ENCODE results near the gene TRRAP. TPM values are rescaled to one million over a fixed set of nuclear protein-coding genes. Genes with fewer than 3 reads are reported as not detected.
A peak's percentile ranks its signal among the peaks of the same experiment; 100 is the strongest.

Gene TRRAP
- total and polyA plus RNA-seq, 2 donors = 11.3 to 15.1 TPM

DNA sequence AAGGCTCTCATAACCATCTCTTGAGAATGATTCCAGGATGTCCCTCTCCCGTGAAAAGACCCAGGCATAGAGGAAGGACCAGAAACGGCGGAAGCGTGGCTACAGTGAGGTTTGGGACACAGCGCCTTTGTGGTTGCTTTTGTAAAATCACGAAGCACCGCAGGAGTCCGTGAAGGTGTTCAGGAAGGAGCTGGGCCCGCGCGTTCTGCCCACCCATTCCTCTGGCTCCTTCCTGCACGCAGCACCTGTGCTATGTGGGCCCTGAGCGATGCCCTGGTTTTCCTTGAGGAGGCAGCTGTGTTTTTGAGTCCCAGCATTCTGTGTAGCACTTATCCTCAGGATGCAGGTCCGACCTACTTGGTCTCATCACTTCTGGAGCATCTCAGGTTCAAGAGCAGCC is 112.8 kb downstream of the TRRAP start:
- WGBS = 98% methylated on average over 14 of the region's 14 CpGs
- H3K27me3 ChIP-seq (ENCODE audit: control insufficient read depth in 2 of 2, insufficient read depth in 1 of 2, low read length in 1 of 2) = no peaks in the 10 kb centered on the region
- H3K36me3 ChIP-seq (ENCODE audit: control insufficient read depth in 2 of 2, insufficient read depth in 2 of 2, low read length in 1 of 2) = peaks cover 80 to 97% of the 10 kb centered on the region in 2 donors
- no peaks in the 10 kb centered on the region for H3K9me3 ChIP-seq (ENCODE audit: control insufficient read depth in 2 of 2, insufficient read depth in 1 of 2, low read length in 1 of 2)
- H3K27ac ChIP-seq (ENCODE audit: low read depth in 1 of 2, low read length in 1 of 2) = no peak overlapping the region
- no peak for DNase-seq (ENCODE audit: low read depth in 6 of 9, low spot score in 9 of 9)
- H3K4me1 ChIP-seq (ENCODE audit: control insufficient read depth in 2 of 2, insufficient read depth in 2 of 2, low read length in 2 of 2) = peaks cover 3 to 16% of the 10 kb centered on the region in 2 donors
- no peak overlapping the region for H3K4me3 ChIP-seq (ENCODE audit: low read length in 2 of 2)

DNA sequence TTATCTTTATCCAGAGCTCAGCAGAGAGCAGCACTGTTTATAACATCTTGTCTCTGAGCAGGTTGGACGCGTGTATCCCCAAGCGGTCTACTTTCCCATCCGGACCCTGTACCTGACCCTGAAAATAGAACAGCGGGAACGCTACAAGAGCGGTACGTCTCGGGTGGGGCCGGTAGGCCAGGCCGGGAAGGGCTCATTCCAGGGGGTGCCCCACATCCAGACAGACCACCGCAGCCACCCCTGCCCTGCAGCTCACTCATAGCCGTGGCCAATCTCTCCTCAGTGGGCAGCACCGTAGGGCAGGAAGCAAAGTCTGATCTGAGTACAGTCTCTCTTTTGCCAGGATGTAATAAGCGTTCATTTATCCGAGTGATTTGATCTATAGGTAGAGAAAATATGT is 113.7 kb downstream of the TRRAP start:
- H3K9me3 ChIP-seq (ENCODE audit: control insufficient read depth in 2 of 2, insufficient read depth in 1 of 2, low read length in 1 of 2) = no peaks in the 10 kb centered on the region
- no peaks in the 10 kb centered on the region for H3K27me3 ChIP-seq (ENCODE audit: control insufficient read depth in 2 of 2, insufficient read depth in 1 of 2, low read length in 1 of 2)
- H3K36me3 ChIP-seq (ENCODE audit: control insufficient read depth in 2 of 2, insufficient read depth in 2 of 2, low read length in 1 of 2) = peaks cover 79 to 92% of the 10 kb centered on the region in 2 donors
- H3K4me3 ChIP-seq (ENCODE audit: low read length in 2 of 2) = no peak overlapping the region
- peaks cover 3 to 16% of the 10 kb centered on the region in 2 donors for H3K4me1 ChIP-seq (ENCODE audit: control insufficient read depth in 2 of 2, insufficient read depth in 2 of 2, low read length in 2 of 2)
- WGBS = 98% methylated on average over 16 of the region's 16 CpGs
- H3K27ac ChIP-seq (ENCODE audit: low read depth in 1 of 2, low read length in 1 of 2) = no peak overlapping the region
- no peak for DNase-seq (ENCODE audit: low read depth in 6 of 9, low spot score in 9 of 9)

DNA sequence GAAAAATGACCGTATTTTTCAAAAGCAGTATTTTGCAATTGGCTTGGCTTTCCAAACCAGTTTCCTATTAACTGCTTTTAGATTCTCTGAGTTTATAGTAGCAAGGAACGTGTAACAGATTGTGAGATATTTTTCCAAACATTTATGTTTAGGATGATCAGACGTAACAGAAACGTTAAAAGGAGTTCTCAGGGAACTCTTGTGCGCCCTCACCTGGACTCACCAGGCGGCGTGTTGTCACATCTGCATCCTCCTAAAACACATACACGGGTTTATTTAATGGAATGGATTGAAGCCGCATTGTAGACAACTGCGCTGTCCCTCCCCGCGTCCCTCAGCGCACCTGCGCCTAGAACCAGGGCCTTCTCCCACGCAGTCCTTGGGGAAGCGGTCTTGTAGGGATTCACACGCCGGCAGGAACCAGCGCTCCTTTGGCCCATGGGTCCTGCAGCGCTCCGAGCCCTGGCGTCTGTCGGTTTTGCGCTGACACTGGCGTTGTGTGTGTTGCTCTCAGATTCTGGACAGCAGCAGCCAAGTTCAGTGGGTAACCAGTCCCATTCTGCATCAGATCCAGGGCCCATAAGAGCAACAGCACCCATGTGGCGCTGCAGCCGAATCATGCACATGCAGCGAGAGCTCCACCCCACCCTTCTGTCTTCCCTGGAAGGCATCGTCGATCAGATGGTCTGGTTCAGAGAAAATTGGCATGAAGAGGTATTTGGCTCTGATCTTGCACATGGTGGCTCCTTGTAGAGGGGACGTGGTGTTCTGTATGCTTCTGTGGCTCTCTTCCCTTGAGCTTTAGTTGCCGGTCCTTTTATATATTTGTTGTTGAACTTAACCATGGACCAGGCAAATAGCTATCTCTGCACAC is 114.9 kb downstream of the TRRAP start:
- no peak overlapping the region for H3K4me3 ChIP-seq (ENCODE audit: low read length in 2 of 2)
- H3K4me1 ChIP-seq (ENCODE audit: control insufficient read depth in 2 of 2, insufficient read depth in 2 of 2, low read length in 2 of 2) = peaks cover 3 to 16% of the 10 kb centered on the region in 2 donors
- H3K27ac ChIP-seq (ENCODE audit: low read depth in 1 of 2, low read length in 1 of 2) = no peak overlapping the region
- no peaks in the 10 kb centered on the region for H3K27me3 ChIP-seq (ENCODE audit: control insufficient read depth in 2 of 2, insufficient read depth in 1 of 2, low read length in 1 of 2)
- H3K36me3 ChIP-seq (ENCODE audit: control insufficient read depth in 2 of 2, insufficient read depth in 2 of 2, low read length in 1 of 2) = peaks cover 78 to 92% of the 10 kb centered on the region in 2 donors
- DNase-seq (ENCODE audit: low read depth in 6 of 9, low spot score in 9 of 9) = no peak
- no peaks in the 10 kb centered on the region for H3K9me3 ChIP-seq (ENCODE audit: control insufficient read depth in 2 of 2, insufficient read depth in 1 of 2, low read length in 1 of 2)
- 96% methylated on average over 32 of the region's 32 CpGs for WGBS

DNA sequence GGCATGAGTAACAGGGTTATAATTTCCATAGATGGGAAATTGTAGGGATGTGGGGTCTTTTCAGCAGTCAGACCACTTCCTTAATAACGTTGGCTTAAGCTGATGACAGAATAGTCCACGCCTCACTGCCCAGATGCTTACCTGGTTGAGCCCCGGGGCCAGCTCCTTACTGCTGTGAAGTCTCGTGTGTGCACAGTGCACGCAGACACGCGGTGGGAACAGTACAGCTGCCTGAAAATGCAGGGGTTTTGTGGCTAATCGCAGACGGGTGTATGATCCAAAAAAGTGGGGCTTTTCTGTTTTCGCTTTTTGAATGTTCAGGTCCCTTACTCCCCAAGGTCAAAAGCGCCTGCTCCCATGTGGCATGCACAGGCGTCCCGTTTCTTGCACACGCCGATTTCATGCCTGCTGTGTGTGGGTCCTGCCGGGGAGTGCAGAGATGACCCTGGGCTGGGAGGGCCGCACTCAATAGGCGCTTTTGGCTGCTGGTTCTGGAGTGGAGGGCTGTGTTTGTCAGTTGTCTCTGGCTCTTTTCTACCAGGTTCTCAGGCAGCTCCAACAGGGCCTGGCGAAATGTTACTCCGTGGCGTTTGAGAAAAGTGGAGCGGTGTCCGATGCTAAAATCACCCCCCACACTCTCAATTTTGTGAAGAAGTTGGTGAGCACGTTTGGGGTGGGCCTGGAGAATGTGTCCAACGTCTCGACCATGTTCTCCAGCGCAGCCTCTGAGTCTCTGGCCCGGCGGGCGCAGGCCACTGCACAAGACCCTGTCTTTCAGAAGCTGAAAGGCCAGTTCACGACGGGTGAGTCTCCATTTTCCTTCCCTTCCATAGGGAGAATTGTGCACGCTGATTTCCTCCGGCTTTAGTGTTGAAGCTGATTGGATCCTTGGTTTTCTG is 116.0 kb downstream of the TRRAP start:
- H3K9me3 ChIP-seq (ENCODE audit: control insufficient read depth in 2 of 2, insufficient read depth in 1 of 2, low read length in 1 of 2) = no peaks in the 10 kb centered on the region
- no peak overlapping the region for H3K4me3 ChIP-seq (ENCODE audit: low read length in 2 of 2)
- no peak overlapping the region for H3K27ac ChIP-seq (ENCODE audit: low read depth in 1 of 2, low read length in 1 of 2)
- H3K4me1 ChIP-seq (ENCODE audit: control insufficient read depth in 2 of 2, insufficient read depth in 2 of 2, low read length in 2 of 2) = peaks cover 0 to 6% of the 10 kb centered on the region in 2 donors
- 97% methylated on average over 34 of the region's 34 CpGs for WGBS
- no peaks in the 10 kb centered on the region for H3K27me3 ChIP-seq (ENCODE audit: control insufficient read depth in 2 of 2, insufficient read depth in 1 of 2, low read length in 1 of 2)
- H3K36me3 ChIP-seq (ENCODE audit: control insufficient read depth in 2 of 2, insufficient read depth in 2 of 2, low read length in 1 of 2) = peaks cover 78 to 92% of the 10 kb centered on the region in 2 donors
- DNase-seq (ENCODE audit: low read depth in 6 of 9, low spot score in 9 of 9) = no peak

DNA sequence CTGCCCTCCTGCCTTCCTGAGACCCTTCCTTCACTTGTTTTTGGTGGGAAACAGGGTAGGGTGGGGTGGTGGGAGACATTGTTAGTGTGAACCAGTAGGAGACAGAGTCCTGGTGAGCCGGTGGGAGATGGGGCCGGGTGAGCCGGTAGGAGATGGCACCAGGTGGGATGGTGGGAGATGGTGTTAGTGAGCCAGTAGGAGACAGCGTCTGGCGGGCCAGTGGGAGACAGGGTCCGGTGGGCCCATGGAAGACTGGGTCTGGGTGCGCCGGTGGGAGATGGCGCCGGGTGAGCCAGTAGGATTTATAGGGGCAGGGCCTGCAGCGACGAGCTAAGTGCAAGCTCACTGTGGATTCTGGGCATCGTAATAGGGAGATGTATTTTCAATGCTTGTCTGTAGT is 116.8 kb downstream of the TRRAP start:
- H3K27me3 ChIP-seq (ENCODE audit: control insufficient read depth in 2 of 2, insufficient read depth in 1 of 2, low read length in 1 of 2) = no peaks in the 10 kb centered on the region
- no peaks in the 10 kb centered on the region for H3K9me3 ChIP-seq (ENCODE audit: control insufficient read depth in 2 of 2, insufficient read depth in 1 of 2, low read length in 1 of 2)
- no peak for DNase-seq (ENCODE audit: low read depth in 6 of 9, low spot score in 9 of 9)
- 94% methylated on average over 13 of the region's 13 CpGs for WGBS
- H3K36me3 ChIP-seq (ENCODE audit: control insufficient read depth in 2 of 2, insufficient read depth in 2 of 2, low read length in 1 of 2) = peaks cover 76 to 94% of the 10 kb centered on the region in 2 donors
- no peak overlapping the region for H3K27ac ChIP-seq (ENCODE audit: low read depth in 1 of 2, low read length in 1 of 2)
- no peaks in the 10 kb centered on the region for H3K4me1 ChIP-seq (ENCODE audit: control insufficient read depth in 2 of 2, insufficient read depth in 2 of 2, low read length in 2 of 2)
- H3K4me3 ChIP-seq (ENCODE audit: low read length in 2 of 2) = no peak overlapping the region

DNA sequence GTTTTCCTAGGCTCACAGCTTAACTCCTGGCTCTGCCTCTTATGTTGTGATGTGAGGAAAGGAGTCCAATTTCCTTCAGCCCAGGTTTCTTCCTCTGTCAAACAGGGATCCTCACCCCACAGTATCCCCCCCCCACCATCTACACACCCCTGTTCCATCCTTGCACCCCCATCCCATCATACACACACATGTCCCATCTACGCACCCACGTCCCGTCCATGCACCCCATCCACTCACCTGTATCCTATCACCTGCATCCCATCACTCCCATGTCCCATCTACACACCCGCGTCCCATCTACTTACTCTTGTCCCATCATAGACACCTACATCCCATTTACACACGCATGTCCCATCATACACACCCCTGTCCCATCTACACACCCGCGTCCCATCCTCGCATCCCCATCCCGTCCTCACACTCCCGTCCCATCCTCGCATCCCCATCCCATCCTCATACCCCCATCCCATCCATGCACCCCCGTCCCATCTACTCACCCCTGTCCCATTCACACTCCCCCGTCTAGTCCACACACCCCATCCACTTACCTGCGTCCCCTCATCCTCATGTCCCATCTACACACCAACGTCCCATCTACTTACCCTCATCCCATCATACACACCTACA is 117.3 kb downstream of the TRRAP start:
- DNase-seq (ENCODE audit: low read depth in 6 of 9, low spot score in 9 of 9) = no peak
- Histone ChIP-seq H3K4me3 (ENCODE audit: low read length in 2 of 2) (no peak overlapping the region), H3K27ac (ENCODE audit: low read depth in 1 of 2, low read length in 1 of 2) (no peak overlapping the region), H3K36me3 (ENCODE audit: control insufficient read depth in 2 of 2, insufficient read depth in 2 of 2, low read length in 1 of 2) (peaks cover 77 to 94% of the 10 kb centered on the region in 2 donors), H3K27me3 (ENCODE audit: control insufficient read depth in 2 of 2, insufficient read depth in 1 of 2, low read length in 1 of 2) (no peaks in the 10 kb centered on the region), H3K9me3 (ENCODE audit: control insufficient read depth in 2 of 2, insufficient read depth in 1 of 2, low read length in 1 of 2) (no peaks in the 10 kb centered on the region), H3K4me1 (ENCODE audit: control insufficient read depth in 2 of 2, insufficient read depth in 2 of 2, low read length in 2 of 2) (no peaks in the 10 kb centered on the region)
- WGBS = 98% methylated on average over 16 of the region's 16 CpGs

DNA sequence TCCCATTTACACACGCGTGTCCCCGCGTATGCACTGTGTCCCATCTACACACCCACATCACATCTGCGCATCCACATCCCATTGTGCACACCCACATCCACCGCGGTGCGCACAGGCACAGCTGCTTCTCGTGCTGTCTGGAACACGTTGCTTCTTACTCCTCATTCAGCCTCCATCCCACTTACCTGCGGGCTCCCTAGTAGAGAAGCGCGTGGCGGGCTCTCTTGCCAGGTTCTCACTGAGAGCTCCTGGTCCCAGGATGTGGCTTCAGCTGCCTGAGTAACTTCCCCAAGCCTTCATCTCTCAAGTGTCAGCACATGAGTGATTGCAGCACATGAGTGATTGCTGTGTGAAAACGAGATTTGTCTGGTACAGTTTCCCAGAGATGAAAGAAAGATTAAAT is 117.8 kb downstream of the TRRAP start:
- no peak overlapping the region for H3K4me3 ChIP-seq (ENCODE audit: low read length in 2 of 2)

DNA sequence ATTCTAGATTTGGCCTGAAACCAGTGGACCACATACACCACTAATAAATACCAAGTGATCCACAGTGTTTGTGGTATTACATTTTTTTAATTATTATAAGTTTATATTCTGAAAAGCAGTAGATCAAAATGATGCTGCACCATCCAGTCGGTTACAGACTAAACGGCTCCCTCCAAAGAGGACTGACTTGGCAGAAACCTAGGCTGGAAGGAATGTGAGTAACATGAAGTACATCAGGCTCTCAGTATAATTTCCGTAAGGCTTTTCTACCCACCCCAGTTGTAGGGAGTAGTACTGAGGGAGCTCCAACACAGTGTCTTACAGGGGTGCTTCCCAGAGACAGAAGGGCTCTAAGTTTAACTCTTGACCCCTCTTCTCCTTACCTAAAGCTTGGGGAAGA is 119.5 kb downstream of the TRRAP start:
- Histone ChIP-seq H3K4me1 (ENCODE audit: control insufficient read depth in 2 of 2, insufficient read depth in 2 of 2, low read length in 2 of 2) (no peaks in the 10 kb centered on the region), H3K36me3 (ENCODE audit: control insufficient read depth in 2 of 2, insufficient read depth in 2 of 2, low read length in 1 of 2) (peaks cover 75 to 85% of the 10 kb centered on the region in 2 donors), H3K27ac (ENCODE audit: low read depth in 1 of 2, low read length in 1 of 2) (no peak overlapping the region), H3K27me3 (ENCODE audit: control insufficient read depth in 2 of 2, insufficient read depth in 1 of 2, low read length in 1 of 2) (no peaks in the 10 kb centered on the region), H3K9me3 (ENCODE audit: control insufficient read depth in 2 of 2, insufficient read depth in 1 of 2, low read length in 1 of 2) (no peaks in the 10 kb centered on the region), H3K4me3 (ENCODE audit: low read length in 2 of 2) (no peak overlapping the region)
- WGBS = 97% methylated on average over 3 of the region's 3 CpGs
- no peak for DNase-seq (ENCODE audit: low read depth in 6 of 9, low spot score in 9 of 9)

More for the DNA sequence above, 117.8 kb downstream of the TRRAP start:
- Histone ChIP-seq H3K27ac (ENCODE audit: low read depth in 1 of 2, low read length in 1 of 2) (no peak overlapping the region), H3K36me3 (ENCODE audit: control insufficient read depth in 2 of 2, insufficient read depth in 2 of 2, low read length in 1 of 2) (peaks cover 78 to 94% of the 10 kb centered on the region in 2 donors), H3K27me3 (ENCODE audit: control insufficient read depth in 2 of 2, insufficient read depth in 1 of 2, low read length in 1 of 2) (no peaks in the 10 kb centered on the region), H3K4me1 (ENCODE audit: control insufficient read depth in 2 of 2, insufficient read depth in 2 of 2, low read length in 2 of 2) (no peaks in the 10 kb centered on the region), H3K9me3 (ENCODE audit: control insufficient read depth in 2 of 2, insufficient read depth in 1 of 2, low read length in 1 of 2) (no peaks in the 10 kb centered on the region)
- DNase-seq (ENCODE audit: low read depth in 6 of 9, low spot score in 9 of 9) = peak in 1 of 9 donors; percentile 7
- 94% methylated on average over 15 of the region's 15 CpGs for whole genome bisulfite sequencing
